K562 (cell line): Measurements from ENCODE around the gene ACTN3. TPM values are rescaled to one million over a fixed set of nuclear protein-coding genes. Genes with fewer than 3 reads are reported as not detected.

Source experiments
- ATAC-seq: fragments of 200-7000 bp; cut with Tn5 transposase; 3 replicates; pipeline ENCODE4 v1.9.1; 2020; ENCODE audit warnings: moderate library complexity
- BruUV-seq: library from RNA; stranded (reverse); fragments of 400-500 nt; replicated peaks from 2 replicates; lab custom pipeline; 2021; lab: Mats Ljungman, UMichigan
- CTCF ChIA-PET: fragments of 300-600 bp; formaldehyde crosslinking; extraction: SDS; loops from one replicate; lab custom pipeline; 2021; ENCODE audit warnings: low intra/inter-chr PET ratio; lab: Yijun Ruan, JAX
- POLR2A ChIA-PET: fragments of 300-600, 350-650 bp; sonication (Branson Sonifier 250); formaldehyde crosslinking; extraction: SDS; loops from one replicate; lab custom pipeline; 2021; ENCODE audit warnings: antibody characterized with exemption, inconsistent platforms; lab: Yijun Ruan, JAX
- DNase-seq, 4 experiments: peaks; one replicate each; pipeline versions ENCODE4 v3.0.0 to v3.0.0-alpha.2; 2011 to 2018; ENCODE audit warnings: low spot score in 3 of 4, mixed read lengths in 3 of 4; ENCODE audit errors: extremely low read depth in 1 of 4
- FAIRE-seq: peaks from 2 replicates; lab custom pipeline; 2011; peaks lifted over from hg19 to GRCh38; lab: Jason Lieb, UNC
- H2AFZ ChIP-seq: 2 replicates; pipeline ENCODE4 v1.6.0; 2011; ENCODE audit warnings: low read depth, low read length, control low read depth, inconsistent platforms
- H3K27ac ChIP-seq: fragments of 200-600 bp; 3 replicates; pipeline ENCODE4 v1.8.0; 2011; ENCODE audit warnings: low read depth, mild to moderate bottlenecking, control low read depth, inconsistent platforms, low read length, moderate library complexity, mixed read lengths; ENCODE audit errors: extremely low read depth
- H3K27me3 ChIP-seq, 2 experiments: fragments of 300-600 bp in 1 of 2; 2 replicates in 1 of 2; 3 replicates in 1 of 2; pipeline versions ENCODE4 v1.6.0 to v1.8.0; 2011; ENCODE audit warnings: inconsistent platforms in 2 of 2, low read length in 2 of 2, mild to moderate bottlenecking in 1 of 2, mixed read lengths in 1 of 2, moderate library complexity in 1 of 2; ENCODE audit not compliant: control insufficient read depth in 2 of 2, insufficient read depth in 2 of 2
- H3K36me3 ChIP-seq: fragments of 300-600 bp; 3 replicates; pipeline ENCODE4 v1.8.0; 2011; ENCODE audit warnings: mild to moderate bottlenecking, low read length, inconsistent platforms; ENCODE audit not compliant: control insufficient read depth, insufficient read depth
- H3K4me1 ChIP-seq, 2 experiments: fragments of 200-600 bp in 1 of 2; replicated peaks in 1 of 2; 2 replicates in 1 of 2; 3 replicates in 1 of 2; pipeline versions ENCODE4 v1.5.1 to v1.8.0; 2011; ENCODE audit warnings: inconsistent platforms in 2 of 2, low read length in 2 of 2, mild to moderate bottlenecking in 1 of 2, mixed read lengths in 1 of 2, moderate library complexity in 1 of 2; ENCODE audit not compliant: control insufficient read depth in 2 of 2, insufficient read depth in 2 of 2
- H3K4me2 ChIP-seq: 2 replicates; pipeline ENCODE4 v1.6.1; 2011; ENCODE audit warnings: low read length, control low read depth, inconsistent platforms, mixed read lengths; ENCODE audit not compliant: insufficient read depth
- H3K4me3 ChIP-seq: fragments of 200-600 bp; sonication (generic), shearing (Covaris generic); 2 replicates; pipeline ENCODE4 v1.5.1; 2016; ENCODE audit warnings: control low read depth, inconsistent platforms
- H3K79me2 ChIP-seq: fragments of 200-600 bp; 3 replicates; pipeline ENCODE4 v1.8.0; 2011; ENCODE audit warnings: low read length, inconsistent platforms; ENCODE audit not compliant: control insufficient read depth, insufficient read depth
- H3K9ac ChIP-seq, 2 experiments: 2 replicates each; pipeline versions ENCODE4 v1.6.0 to v1.6.1; 2011; ENCODE audit warnings: low read depth in 2 of 2, low read length in 2 of 2, control low read depth in 1 of 2, inconsistent platforms in 1 of 2, mild to moderate bottlenecking in 1 of 2, mixed read lengths in 1 of 2; ENCODE audit not compliant: insufficient read depth in 1 of 2
- H3K9me1 ChIP-seq: one replicate; pipeline ENCODE4 v1.6.0; 2011; ENCODE audit warnings: inconsistent platforms, mild to moderate bottlenecking, low read length, moderate library complexity; ENCODE audit not compliant: control insufficient read depth, insufficient read depth
- H3K9me3 ChIP-seq: replicated peaks from 2 replicates; pipeline ENCODE4 v1.5.1; 2011; ENCODE audit warnings: low read depth, low read length, inconsistent platforms; ENCODE audit not compliant: control insufficient read depth, insufficient read depth
- H4K20me1 ChIP-seq: replicated peaks from 2 replicates; pipeline ENCODE4 v1.6.1; 2011; ENCODE audit warnings: low read length, inconsistent platforms, mixed read lengths; ENCODE audit not compliant: control insufficient read depth, insufficient read depth
- BCL6 ChIP-seq: fragments of 250-450 bp; sonication (Bioruptor Pico); IDR thresholded peaks from 2 replicates; pipeline ENCODE4 v1.4.0; 2020
- CHD4 ChIP-seq: fragments of 200-600 bp; sonication (generic); IDR thresholded peaks from 3 replicates; pipeline ENCODE4 v1.6.1; 2012; ENCODE audit warnings: low read depth, mild to moderate bottlenecking, mixed read lengths, low read length, inconsistent platforms; ENCODE audit not compliant: insufficient read depth, insufficient replicate concordance, poor library complexity, severe bottlenecking
- MEIS2 ChIP-seq: fragments of 450-650 bp; IDR thresholded peaks from 2 replicates; pipeline ENCODE4 v1.6.1; 2014; ENCODE audit warnings: mild to moderate bottlenecking; ENCODE audit not compliant: partially characterized antibody
- PRMT5 ChIP-seq: sonication (generic); formaldehyde crosslinking; IDR thresholded peaks from 2 replicates; pipeline ENCODE4 v1.5.0; 2020; ENCODE audit warnings: missing genetic modification reagents
- PRPF4 ChIP-seq: fragments of 200-400 bp; formaldehyde crosslinking; IDR thresholded peaks from one replicate; pipeline ENCODE4 v1.6.1; 2017; ENCODE audit warnings: low read length, low read depth, mild to moderate bottlenecking; ENCODE audit not compliant: insufficient read depth, poor library complexity, severe bottlenecking
- ZNF217 ChIP-seq: sonication (generic); formaldehyde crosslinking; IDR thresholded peaks from 2 replicates; pipeline ENCODE4 v1.8.0; 2022; ENCODE audit warnings: mild to moderate bottlenecking, missing genetic modification reagents
- ZNF224 ChIP-seq: sonication (generic); formaldehyde crosslinking; IDR thresholded peaks from 2 replicates; pipeline ENCODE4 v1.8.0; 2022; ENCODE audit warnings: mild to moderate bottlenecking, missing genetic modification reagents
- WGBS: fragments of 100-300 bp; shearing (Covaris generic); methylation state at CpG from one replicate; pipeline ENCODE4 v1.1.6; 2016; ENCODE audit warnings: low coverage, mixed read lengths; ENCODE audit not compliant: insufficient coverage; ENCODE audit errors: missing lambda C conversion rate; 5-methylcytosine and 5-hydroxymethylcytosine counted together
- in situ Hi-C: fragments of 300-500 bp; cut with MboI; formaldehyde crosslinking; loops from 4 replicates; pipeline ENCODE4 v1.15.0; 2018; ENCODE audit warnings: inconsistent platforms, mixed read lengths
- intact Hi-C: fragments of 100-400 bp; cut with micrococcal nuclease; formaldehyde crosslinking; loops from 2 replicates; pipeline ENCODE4 v1.14.2; 2022
- polyA plus RNA-seq, 8 experiments: library from polyadenylated mRNA; depleted of rRNA in 4 of 8; stranded (reverse) in 5 of 8; unstranded in 3 of 8; fragments of >200 nt; fragmentation: Nextera tagmentation in 2 of 8; fragmentation: Illumina TruSeq in 1 of 8; extraction: Ambion mirVana in 2 of 8; extraction: Trizol in 1 of 8; gene quantifications; 2 replicates each; pipeline versions ENCODE4 v1.2.1 to v1.2.3, GENCODE V29; 2011 to 2014; ENCODE audit warnings: inconsistent platforms in 1 of 8, missing spikeins in 1 of 8
- total RNA-seq, 7 experiments: library from RNA; depleted of rRNA in 6 of 7; stranded (reverse); fragments of >200 nt in 6 of 7; fragmentation: Illumina TruSeq in 2 of 7; extraction: Trizol in 2 of 7; gene quantifications; 2 replicates each; pipeline versions ENCODE4 v1.2.1 to v1.2.3, GENCODE V29; 2011 to 2021; ENCODE audit warnings: low replicate concordance in 1 of 7
- TF ChIP-seq, protein P1 (sequence below): sonication (generic); formaldehyde crosslinking; IDR thresholded peaks from 2 replicates; pipeline ENCODE4 v1.8.0; 2022; ENCODE audit warnings: missing genetic modification reagents, mild to moderate bottlenecking, borderline replicate concordance
- TF ChIP-seq, protein P2 (sequence below): fragments of 450-650 bp; IDR thresholded peaks from one replicate; pipeline ENCODE4 v1.6.1; 2018; ENCODE audit warnings: mild to moderate bottlenecking, moderate library complexity; ENCODE audit not compliant: partially characterized antibody

Gene ACTN3
- total and polyA plus RNA-seq, 9 of the 15 experiments (the other 6 are each of a cell fraction or from before 2014, with no cell fraction given), result not detected

DNA sequence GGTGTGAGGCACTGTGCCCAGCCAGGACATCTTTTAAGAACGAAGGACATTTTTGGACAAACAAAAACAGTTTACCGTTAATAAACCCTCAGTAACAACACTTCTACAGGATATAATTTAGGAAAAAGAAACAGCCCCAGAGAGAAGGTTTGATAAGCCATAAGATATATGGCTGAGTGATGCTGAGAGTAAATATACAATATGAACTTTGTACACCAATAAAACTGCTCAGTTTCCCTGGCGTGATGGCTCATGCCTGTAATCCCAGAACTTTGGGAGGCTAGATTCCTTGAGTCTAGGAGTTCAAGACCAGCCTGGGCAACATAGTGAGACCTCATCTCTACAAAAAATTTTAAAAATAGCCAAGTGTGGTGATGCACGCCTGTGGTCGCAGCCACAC lies 48.2 kb upstream of the ACTN3 start:
- H4K20me1 ChIP-seq, result 0 out of 2 replicates have a peak, but pooled peaks cover 2% of the 10 kb centered on the region
- POLR2A ChIA-PET, result no interaction called here
- ATAC-seq (no peak), DNase-seq (no peak), FAIRE-seq (no peak)
- H3K79me2 ChIP-seq, result no peaks in the 10 kb centered on the region
- no peak overlapping the region for H3K27ac ChIP-seq
- H3K27me3 ChIP-seq, result no peaks in the 10 kb centered on the region
- BruUV-seq, result no TSS peak
- intact Hi-C loops, result no loop called here
- no peaks in the 10 kb centered on the region for H3K9me1 ChIP-seq
- H3K9ac ChIP-seq, result no peak overlapping the region
- peaks cover 0 to 15% of the 10 kb centered on the region in 2 experiments; a peak in 1 of 5 replicates for H3K4me1 ChIP-seq
- H3K4me2 ChIP-seq, result no peak overlapping the region
- H2AFZ ChIP-seq, result no peak overlapping the region
- CTCF ChIA-PET, result no interaction called here
- WGBS, result 90% methylated on average over 5 of the region's 5 CpGs
- no peak overlapping the region for H3K4me3 ChIP-seq
- no peaks in the 10 kb centered on the region for H3K9me3 ChIP-seq
- peaks cover 32% of the 10 kb centered on the region; the same call in 2 of the 3 replicates for H3K36me3 ChIP-seq
- TF ChIP-seq MEIS2, result no peak
- TF ChIP-seq, protein P1, sequence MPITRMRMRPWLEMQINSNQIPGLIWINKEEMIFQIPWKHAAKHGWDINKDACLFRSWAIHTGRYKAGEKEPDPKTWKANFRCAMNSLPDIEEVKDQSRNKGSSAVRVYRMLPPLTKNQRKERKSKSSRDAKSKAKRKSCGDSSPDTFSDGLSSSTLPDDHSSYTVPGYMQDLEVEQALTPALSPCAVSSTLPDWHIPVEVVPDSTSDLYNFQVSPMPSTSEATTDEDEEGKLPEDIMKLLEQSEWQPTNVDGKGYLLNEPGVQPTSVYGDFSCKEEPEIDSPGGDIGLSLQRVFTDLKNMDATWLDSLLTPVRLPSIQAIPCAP (CRISPR knock-in tag), result no peak
- TF ChIP-seq PRPF4, result no peak
- TF ChIP-seq CHD4, result no peak
- no peak for TF ChIP-seq ZNF224
- no peak for TF ChIP-seq PRMT5 (CRISPR knock-in tag)
- TF ChIP-seq, protein P2, sequence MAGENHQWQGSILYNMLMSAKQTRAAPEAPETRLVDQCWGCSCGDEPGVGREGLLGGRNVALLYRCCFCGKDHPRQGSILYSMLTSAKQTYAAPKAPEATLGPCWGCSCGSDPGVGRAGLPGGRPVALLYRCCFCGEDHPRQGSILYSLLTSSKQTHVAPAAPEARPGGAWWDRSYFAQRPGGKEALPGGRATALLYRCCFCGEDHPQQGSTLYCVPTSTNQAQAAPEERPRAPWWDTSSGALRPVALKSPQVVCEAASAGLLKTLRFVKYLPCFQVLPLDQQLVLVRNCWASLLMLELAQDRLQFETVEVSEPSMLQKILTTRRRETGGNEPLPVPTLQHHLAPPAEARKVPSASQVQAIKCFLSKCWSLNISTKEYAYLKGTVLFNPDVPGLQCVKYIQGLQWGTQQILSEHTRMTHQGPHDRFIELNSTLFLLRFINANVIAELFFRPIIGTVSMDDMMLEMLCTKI, result no peak
- no peak for TF ChIP-seq BCL6 (CRISPR knock-in tag)
- no peak for TF ChIP-seq ZNF217 (CRISPR knock-in tag)
- in situ Hi-C loops, result no loop called here
